Epithelial cell of esophagus (primary cell): ENCODE results near the gene TTC12.

Experiments
- DNase-seq: peaks from one replicate; pipeline ENCODE4 v3.0.0; 2010; ENCODE audit warnings: low read depth
- H3K4me3 ChIP-seq: 2 replicates; pipeline ENCODE4 v1.5.1; 2011; ENCODE audit warnings: mild to moderate bottlenecking, low read length, control low read depth
- TF ChIP-seq, protein P1 (sequence below): IDR thresholded peaks from 2 replicates; pipeline ENCODE4 v1.5.1; 2011; ENCODE audit warnings: low read depth, mild to moderate bottlenecking, low read length, control low read depth, inconsistent platforms; ENCODE audit not compliant: insufficient read depth; ENCODE audit errors: missing control alignments

TTC12 gene

DNA sequence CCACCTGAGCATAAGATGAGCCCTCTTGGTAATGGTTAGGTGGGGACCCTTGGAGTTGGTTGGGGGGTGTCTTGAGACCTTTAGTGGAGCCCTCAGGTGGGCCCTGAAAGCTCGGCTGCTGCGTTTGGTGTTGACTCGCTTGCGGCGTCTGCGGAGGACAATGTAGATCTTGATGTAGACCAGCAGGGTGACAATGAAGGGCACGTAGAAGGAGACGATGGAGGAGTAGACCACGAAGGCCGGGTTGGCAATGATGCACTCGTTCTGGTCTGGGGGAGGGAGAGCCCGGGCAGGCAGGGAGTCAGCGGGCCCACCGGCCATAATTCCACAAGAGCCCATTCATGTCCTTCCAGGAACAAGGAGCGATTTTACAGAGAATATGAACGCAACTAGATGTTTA, 101.0 kb downstream of the TTC12 start:
- no peak for DNase-seq
- H3K4me3 ChIP-seq = no peak overlapping the region
- TF ChIP-seq, protein P1, sequence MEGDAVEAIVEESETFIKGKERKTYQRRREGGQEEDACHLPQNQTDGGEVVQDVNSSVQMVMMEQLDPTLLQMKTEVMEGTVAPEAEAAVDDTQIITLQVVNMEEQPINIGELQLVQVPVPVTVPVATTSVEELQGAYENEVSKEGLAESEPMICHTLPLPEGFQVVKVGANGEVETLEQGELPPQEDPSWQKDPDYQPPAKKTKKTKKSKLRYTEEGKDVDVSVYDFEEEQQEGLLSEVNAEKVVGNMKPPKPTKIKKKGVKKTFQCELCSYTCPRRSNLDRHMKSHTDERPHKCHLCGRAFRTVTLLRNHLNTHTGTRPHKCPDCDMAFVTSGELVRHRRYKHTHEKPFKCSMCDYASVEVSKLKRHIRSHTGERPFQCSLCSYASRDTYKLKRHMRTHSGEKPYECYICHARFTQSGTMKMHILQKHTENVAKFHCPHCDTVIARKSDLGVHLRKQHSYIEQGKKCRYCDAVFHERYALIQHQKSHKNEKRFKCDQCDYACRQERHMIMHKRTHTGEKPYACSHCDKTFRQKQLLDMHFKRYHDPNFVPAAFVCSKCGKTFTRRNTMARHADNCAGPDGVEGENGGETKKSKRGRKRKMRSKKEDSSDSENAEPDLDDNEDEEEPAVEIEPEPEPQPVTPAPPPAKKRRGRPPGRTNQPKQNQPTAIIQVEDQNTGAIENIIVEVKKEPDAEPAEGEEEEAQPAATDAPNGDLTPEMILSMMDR = no peak
